Psoas muscle (tissue), 8 donors: ENCODE results near the gene API5. TPM values are rescaled to one million over a fixed set of nuclear protein-coding genes. Genes with fewer than 3 reads are reported as not detected.

Experiments used
- ATAC-seq, 4 donors: fragments of 200-7000 bp; cut with Tn5 transposase; one replicate each; pipeline ENCODE4 v1.9.1; 2020; ENCODE audit warnings: moderate library complexity in 3 of 4, mild to moderate bottlenecking in 2 of 4
- DNase-seq, 2 donors: peaks; one replicate each; pipeline ENCODE4 v3.0.0-alpha.2; 2020
- H3K27ac ChIP-seq: fragments of 200-600 bp; one replicate; pipeline ENCODE4 v1.8.0; 2022
- H3K27me3 ChIP-seq, 3 donors: fragments of 200-600 bp in 1 of 3; one replicate each; pipeline versions ENCODE4 v1.6.1 to v1.8.0; 2013 to 2022; ENCODE audit warnings: low read length in 2 of 3, mild to moderate bottlenecking in 2 of 3, moderate library complexity in 1 of 3; ENCODE audit not compliant: insufficient read depth in 3 of 3
- H3K36me3 ChIP-seq, 2 donors: fragments of 200-600 bp in 1 of 2; one replicate each; pipeline versions ENCODE4 v1.6.1 to v1.8.0; 2013 to 2022; ENCODE audit warnings: low read depth in 1 of 2, mild to moderate bottlenecking in 1 of 2, moderate library complexity in 1 of 2; ENCODE audit not compliant: insufficient read depth in 1 of 2
- H3K4me1 ChIP-seq: fragments of 200-600 bp; one replicate; pipeline ENCODE4 v1.8.0; 2022
- H3K4me3 ChIP-seq: fragments of 200-600 bp; one replicate; pipeline ENCODE4 v1.8.0; 2022; ENCODE audit warnings: mild to moderate bottlenecking
- H3K9me3 ChIP-seq: fragments of 200-600 bp; one replicate; pipeline ENCODE4 v1.8.0; 2022
- whole genome bisulfite sequencing, 3 donors: extraction: QIAGEN DNeasy Blood & Tissue Kit; methylation state at CpG; one replicate each; pipeline versions ENCODE4 v1.1.6 to v1.1.7; 2013; 5-methylcytosine and 5-hydroxymethylcytosine counted together
- intact Hi-C, 2 donors: fragments of 100-400 bp; cut with DNase I; formaldehyde crosslinking; loops; one replicate each; pipeline versions ENCODE4 v1.11.0 to v1.14.2; 2022
- long read RNA-seq, 2 donors: library from polyadenylated mRNA; unstranded; transcript quantifications; one replicate each; pipeline ENCODE4 v2.0.0, GENCODE V29; 2021
- polyA plus RNA-seq, 3 donors: library from polyadenylated mRNA; stranded (reverse); fragments of 200-250 nt; gene quantifications; one replicate each; pipeline ENCODE4 v1.2.3, GENCODE V29; 2013
- total RNA-seq, 4 donors: library from RNA; stranded (reverse); fragmentation: NEBNext Ultra II Directional in 2 of 4; extraction: Animal tissue kit (Norgen Biotek cat#: 25700) in 2 of 4; gene quantifications; one replicate each; pipeline versions ENCODE4 v1.2.1 to v1.2.4, GENCODE V29; 2021 to 2023
- TF ChIP-seq, protein P1 (sequence below): fragments of 200-600 bp; IDR thresholded peaks from one replicate; pipeline ENCODE4 v1.8.0; 2022; ENCODE audit warnings: antibody characterized with exemption
- donor health status: healthy with polysubstance abuse.
- donor health status: DM: no; HTN: no; CAD: no; lungs with moderate emphysema.
- donor health status: Bipolar disorder and iron deficiency.
- donor health status: healthy.
- donor health status: DM: yes; HTN: yes; CAD: no.
- donor health status: DM: no; HTN: no; CAD: no.
- donor health status: DM: no; HTN: no; CAD: no.
- donor health status: DM: yes; HTN: yes; CAD: no.

Gene API5
- total RNA-seq (10 to 100 TPM; 38.3 to 70.1 (median 52.9) TPM), polyA plus RNA-seq (10 to 100 TPM; 27.9 to 99.6 (median 41.9) TPM)
- long read RNA-seq, donor 1, transcript API5-201 (14 exons, 3,714 nt) = major isoform, 33 of 69 reads
- long read RNA-seq, donor 1, transcript API5-208 (14 exons, 1,868 nt) = minor isoform, 27 of 69 reads
- long read RNA-seq, donor 1, partial matches to known transcripts = 3 of 69 reads
- long read RNA-seq, donor 1, other reads (novel, unspliced or antisense) = 3 of 69 reads
- long read RNA-seq, donor 2, transcript API5-201 (14 exons, 3,714 nt) = major isoform, 71 of 175 reads
- long read RNA-seq, donor 2, transcript API5-210 (13 exons, 1,760 nt) = minor isoform, 10 of 175 reads
- long read RNA-seq, donor 2, transcript API5-208 (14 exons, 1,868 nt) = minor isoform, 54 of 175 reads
- long read RNA-seq, donor 2, partial matches to known transcripts = 15 of 175 reads
- long read RNA-seq, donor 2, other reads (novel, unspliced or antisense) = 22 of 175 reads

GRCh38 chr11:43311791-43312607, at the start of gene API5:
Gene API5 (plus strand): TSS chr11:43311996. CDS start chr11:43312128, 132 bp downstream.
- H3K4me3 ChIP-seq = peak within 1 kb of the TSS; percentile 85
- peak; percentile 99 to 100 (median 100) for ATAC-seq
- TF ChIP-seq, protein P1, sequence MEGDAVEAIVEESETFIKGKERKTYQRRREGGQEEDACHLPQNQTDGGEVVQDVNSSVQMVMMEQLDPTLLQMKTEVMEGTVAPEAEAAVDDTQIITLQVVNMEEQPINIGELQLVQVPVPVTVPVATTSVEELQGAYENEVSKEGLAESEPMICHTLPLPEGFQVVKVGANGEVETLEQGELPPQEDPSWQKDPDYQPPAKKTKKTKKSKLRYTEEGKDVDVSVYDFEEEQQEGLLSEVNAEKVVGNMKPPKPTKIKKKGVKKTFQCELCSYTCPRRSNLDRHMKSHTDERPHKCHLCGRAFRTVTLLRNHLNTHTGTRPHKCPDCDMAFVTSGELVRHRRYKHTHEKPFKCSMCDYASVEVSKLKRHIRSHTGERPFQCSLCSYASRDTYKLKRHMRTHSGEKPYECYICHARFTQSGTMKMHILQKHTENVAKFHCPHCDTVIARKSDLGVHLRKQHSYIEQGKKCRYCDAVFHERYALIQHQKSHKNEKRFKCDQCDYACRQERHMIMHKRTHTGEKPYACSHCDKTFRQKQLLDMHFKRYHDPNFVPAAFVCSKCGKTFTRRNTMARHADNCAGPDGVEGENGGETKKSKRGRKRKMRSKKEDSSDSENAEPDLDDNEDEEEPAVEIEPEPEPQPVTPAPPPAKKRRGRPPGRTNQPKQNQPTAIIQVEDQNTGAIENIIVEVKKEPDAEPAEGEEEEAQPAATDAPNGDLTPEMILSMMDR = peak; percentile 58
- H3K4me1 ChIP-seq = peaks cover 22% of the 10 kb centered on the region
- peak; percentile 92 to 95 for DNase-seq
- intact Hi-C loops = no loop called here
- H3K36me3 ChIP-seq = no peaks in the 10 kb centered on the region
- 0% methylated on average over 57 to 60 of the region's 60 CpGs for WGBS, 3 donors
- H3K27me3 ChIP-seq = no peaks in the 10 kb centered on the region
- H3K27ac ChIP-seq = peak within 1 kb of the TSS; percentile 80
- H3K9me3 ChIP-seq = no peaks in the 10 kb centered on the region

DNA sequence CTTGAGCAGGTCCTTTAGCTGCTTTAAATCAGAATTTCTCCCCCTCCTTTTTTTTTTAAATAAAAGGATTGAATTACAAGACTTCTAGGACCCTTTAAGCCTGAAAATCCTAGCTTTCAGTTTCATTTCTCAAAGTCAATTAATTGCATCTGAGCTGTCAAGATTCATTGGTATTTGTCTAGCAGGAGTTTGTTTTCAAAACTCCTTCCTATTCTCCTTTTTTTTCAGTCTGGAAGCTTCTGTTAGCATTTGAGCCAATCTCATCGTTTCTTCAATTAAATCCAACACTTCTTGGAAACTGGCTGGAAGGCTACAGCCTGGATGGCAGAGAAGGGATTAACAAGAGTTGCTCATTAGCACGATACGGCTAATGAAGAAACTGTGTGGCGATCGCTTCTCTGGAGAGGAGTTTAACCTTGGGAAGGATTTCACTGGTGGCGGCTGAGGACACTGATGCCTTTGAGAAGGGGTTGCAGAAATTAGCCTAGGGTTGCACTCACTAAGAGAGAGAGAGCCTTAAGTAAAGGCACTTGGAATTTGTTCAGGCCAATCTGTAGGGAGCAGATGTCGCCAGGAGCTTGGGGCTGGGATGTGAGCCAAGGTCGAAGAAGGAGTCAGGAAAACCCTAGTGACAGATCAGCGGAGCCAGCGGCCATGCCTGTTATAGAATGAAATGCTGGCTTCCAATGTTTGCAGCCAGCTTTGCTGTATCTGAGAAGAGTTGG, 43.8 kb upstream of the API5 start:
- H3K4me3 ChIP-seq = no peak overlapping the region
- no peaks in the 10 kb centered on the region for H3K36me3 ChIP-seq
- TF ChIP-seq, protein P1 = no peak
- no peaks in the 10 kb centered on the region for H3K27me3 ChIP-seq
- 16 to 25% (median 22%) methylated on average over 10 of the region's 10 CpGs for WGBS, 3 donors
- no peaks in the 10 kb centered on the region for H3K4me1 ChIP-seq
- H3K9me3 ChIP-seq = no peaks in the 10 kb centered on the region
- DNase-seq (peak; percentile 32 to 50), ATAC-seq (no peak)
- intact Hi-C loops = no loop called here
- no peak overlapping the region for H3K27ac ChIP-seq

- 12 to 24% (median 13%) methylated on average over 2 of the region's 2 CpGs for WGBS, 3 donors
- H3K36me3 ChIP-seq = no peaks in the 10 kb centered on the region
- intact Hi-C loops = no loop called here
- H3K27me3 ChIP-seq = no peaks in the 10 kb centered on the region
- no peak overlapping the region for H3K27ac ChIP-seq
- H3K4me3 ChIP-seq = no peak overlapping the region
- no peaks in the 10 kb centered on the region for H3K4me1 ChIP-seq
- ATAC-seq (no peak), DNase-seq (no peak)
- H3K9me3 ChIP-seq = no peaks in the 10 kb centered on the region
- TF ChIP-seq, protein P1 = no peak
These were observed 43.0 kb upstream of the API5 start for GRCh38 chr11:43268786-43269185.

DNA sequence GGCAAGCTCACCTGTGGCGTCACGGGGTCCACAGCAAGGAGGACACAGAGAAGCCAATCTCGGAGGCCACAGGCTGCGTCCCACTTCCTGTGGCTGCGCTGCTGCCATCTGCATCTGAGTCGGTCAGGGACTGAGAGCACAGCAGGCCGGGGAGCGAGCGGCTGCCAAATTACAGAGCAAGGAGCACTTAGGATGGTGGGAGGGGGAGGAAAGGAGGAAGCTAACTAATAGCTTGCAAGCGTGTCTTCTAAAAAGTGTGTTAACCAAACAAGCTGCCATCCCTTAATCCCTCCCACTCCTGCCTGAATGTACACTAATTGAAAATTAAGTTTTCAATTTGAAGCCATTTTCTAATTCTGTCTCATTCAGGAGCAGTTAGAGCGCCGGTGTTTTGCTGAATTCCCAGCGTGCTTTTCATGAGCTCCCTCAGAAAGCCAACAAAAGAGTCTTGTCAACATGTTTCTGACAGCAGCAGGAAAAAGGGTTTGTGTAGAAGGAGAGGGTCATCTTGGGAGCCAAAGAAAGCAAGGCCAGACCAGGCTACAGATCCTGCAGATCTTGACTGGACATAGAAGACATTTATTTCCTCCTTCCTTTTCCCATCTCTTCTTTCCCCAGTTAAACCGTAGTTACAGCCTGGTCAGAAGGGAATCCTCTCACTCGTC, 42.4 kb upstream of the API5 start:
- H3K27me3 ChIP-seq = no peaks in the 10 kb centered on the region
- intact Hi-C loops = no loop called here
- H3K4me1 ChIP-seq = no peaks in the 10 kb centered on the region
- DNase-seq (peak in 1 of 2 donors; percentile 52), ATAC-seq (no peak)
- 30 to 37% (median 36%) methylated on average over 15 of the region's 15 CpGs for WGBS, 3 donors
- no peaks in the 10 kb centered on the region for H3K9me3 ChIP-seq
- H3K36me3 ChIP-seq = no peaks in the 10 kb centered on the region
- no peak overlapping the region for H3K4me3 ChIP-seq
- TF ChIP-seq, protein P1 = no peak
- H3K27ac ChIP-seq = no peak overlapping the region
